Calu3 (cell line): ENCODE measurements around the gene PIK3AP1. TPM values are rescaled to one million over a fixed set of nuclear protein-coding genes. Genes with fewer than 3 reads are reported as not detected.

ENCODE experiments used
- BruUV-seq: library from RNA; stranded (reverse); fragments of 400-500 nt; replicated peaks from 2 replicates; lab custom pipeline; 2021; lab: Mats Ljungman, UMichigan
- CTCF ChIA-PET: fragments of 300-600 bp; sonication (Branson Sonifier 250); formaldehyde crosslinking; loops from one replicate; lab custom pipeline; 2022; ENCODE audit warnings: antibody characterized with exemption; lab: Charles Lee
- DNase-seq: peaks from one replicate; pipeline ENCODE4 v3.0.0; 2022
- H3K27ac Mint-ChIP-seq: one replicate; pipeline ENCODE4 v1.8.0; 2022; ENCODE audit warnings: mixed read lengths; ENCODE audit not compliant: unreplicated experiment
- H3K27me3 Mint-ChIP-seq: one replicate; pipeline ENCODE4 v1.8.0; 2022; ENCODE audit warnings: mixed read lengths; ENCODE audit not compliant: unreplicated experiment
- H3K36me3 Mint-ChIP-seq: one replicate; pipeline ENCODE4 v1.8.0; 2022; ENCODE audit warnings: mild to moderate bottlenecking, moderate library complexity, mixed read lengths; ENCODE audit not compliant: insufficient read depth, unreplicated experiment
- H3K4me1 Mint-ChIP-seq: one replicate; pipeline ENCODE4 v1.8.0; 2022; ENCODE audit warnings: mild to moderate bottlenecking, low read depth, mixed read lengths; ENCODE audit not compliant: unreplicated experiment
- H3K4me3 Mint-ChIP-seq: one replicate; pipeline ENCODE4 v1.8.0; 2022; ENCODE audit warnings: mild to moderate bottlenecking, low read depth, moderate library complexity, mixed read lengths; ENCODE audit not compliant: unreplicated experiment
- H3K9me3 Mint-ChIP-seq: one replicate; pipeline ENCODE4 v1.8.0; 2022; ENCODE audit warnings: low read depth, mixed read lengths; ENCODE audit not compliant: unreplicated experiment
- CTCF ChIP-seq: fragments of 200-600 bp; IDR thresholded peaks from one replicate; pipeline ENCODE4 v1.8.0; 2022; ENCODE audit warnings: antibody characterized with exemption; ENCODE audit not compliant: unreplicated experiment
- intact Hi-C: fragments of 100-400 bp; cut with micrococcal nuclease; formaldehyde crosslinking; loops from one replicate; pipeline ENCODE4 v1.10.0; 2022; ENCODE audit not compliant: unreplicated experiment
- total RNA-seq: library from RNA; stranded (reverse); gene quantifications from 2 replicates; pipeline ENCODE4 v1.2.3, GENCODE V29; 2022

The PIK3AP1 gene
- total RNA-seq, 1 experiment from 2014 or later: 117 TPM

GRCh38 chr10:96584474-96584873, 135.8 kb downstream of the PIK3AP1 start:
- H3K36me3 Mint-ChIP-seq: peaks cover 39% of the 10 kb centered on the region
- H3K9me3 Mint-ChIP-seq: no peaks in the 10 kb centered on the region
- no peak overlapping the region for H3K27ac Mint-ChIP-seq
- CTCF ChIA-PET: no interaction called here
- no TSS peak for BruUV-seq
- intact Hi-C loops: no loop called here
- no peak overlapping the region for H3K4me3 Mint-ChIP-seq
- TF ChIP-seq CTCF: no peak
- peaks cover 20% of the 10 kb centered on the region for H3K4me1 Mint-ChIP-seq
- no peak for DNase-seq
- H3K27me3 Mint-ChIP-seq: no peaks in the 10 kb centered on the region

GRCh38 chr10:96584035-96584434, 136.3 kb downstream of the PIK3AP1 start:
- peaks cover 39% of the 10 kb centered on the region for H3K36me3 Mint-ChIP-seq

GRCh38 chr10:96579133-96579532, 141.2 kb downstream of the PIK3AP1 start:
- intact Hi-C loops: no loop called here
- Mint-ChIP-seq H3K9me3 (no peaks in the 10 kb centered on the region), H3K4me1 (peaks cover 34% of the 10 kb centered on the region), H3K4me3 (peak overlapping the region; percentile 63), H3K27me3 (no peaks in the 10 kb centered on the region), H3K27ac (peak overlapping the region; percentile 92), H3K36me3 (peaks cover 41% of the 10 kb centered on the region)
- CTCF ChIA-PET: no interaction called here
- no peak for DNase-seq
- TF ChIP-seq CTCF: no peak
- BruUV-seq: no TSS peak

More at GRCh38 chr10:96584035-96584434, 136.3 kb downstream of the PIK3AP1 start:
- BruUV-seq: no TSS peak
- TF ChIP-seq CTCF: no peak
- CTCF ChIA-PET: no interaction called here
- H3K9me3 Mint-ChIP-seq: no peaks in the 10 kb centered on the region
- H3K4me3 Mint-ChIP-seq: no peak overlapping the region
- H3K27ac Mint-ChIP-seq: no peak overlapping the region
- DNase-seq: no peak
- intact Hi-C loops: no loop called here
- no peaks in the 10 kb centered on the region for H3K27me3 Mint-ChIP-seq
- H3K4me1 Mint-ChIP-seq: peaks cover 20% of the 10 kb centered on the region

- Mint-ChIP-seq H3K4me3 (peak overlapping the region; percentile 63), H3K9me3 (no peaks in the 10 kb centered on the region), H3K27ac (peak overlapping the region; percentile 92), H3K27me3 (no peaks in the 10 kb centered on the region), H3K36me3 (peaks cover 43% of the 10 kb centered on the region), H3K4me1 (peaks cover 38% of the 10 kb centered on the region)
- intact Hi-C loops: no loop called here
- CTCF ChIA-PET: no interaction called here
- peak; percentile 28 for DNase-seq
- no TSS peak for BruUV-seq
- no peak for TF ChIP-seq CTCF
Measured at GRCh38 chr10:96578633-96579032, 141.7 kb downstream of the PIK3AP1 start.
